Measurements from ENCODE around the gene LGALS7B.

The LGALS7B gene

GRCh38 chr19:38815059-38816001, 26.3 kb downstream of the LGALS7B start:
- Histone ChIP-seq H3F3A (ENCODE audit: insufficient read depth, low read length) (no peaks in the 10 kb centered on the region), H3K9me3 (ENCODE audit: low read length) (no peaks in the 10 kb centered on the region), H3K36me3 (ENCODE audit: insufficient read depth, low read length) (peaks cover 35% of the 10 kb centered on the region), H4K20me1 (ENCODE audit: insufficient read depth, low read length) (no peaks in the 10 kb centered on the region), H3K4me1 (ENCODE audit: insufficient read depth, low read length, severe bottlenecking) (no peaks in the 10 kb centered on the region), H3K4me2 (ENCODE audit: low read length) (no peak overlapping the region), H3K79me2 (ENCODE audit: insufficient read depth, low read length) (no peaks in the 10 kb centered on the region), H3K4me3 (ENCODE audit: low read depth, low read length, poor library complexity, severe bottlenecking) (no peak overlapping the region), H3K27ac (ENCODE audit: low read depth, low read length, poor library complexity, severe bottlenecking) (no peak overlapping the region), H3K27me3 (ENCODE audit: insufficient read depth, low read length) (no peaks in the 10 kb centered on the region), H2AFZ (ENCODE audit: low read length) (no peak overlapping the region), H3K9ac (ENCODE audit: low read length) (no peak overlapping the region), H3K9me2 (ENCODE audit: low read depth, low read length) (no peaks in the 10 kb centered on the region)
- TF ChIP-seq EZH2 (IDR thresholded peaks at IDR 0.05; ENCODE audit: borderline replicate concordance, low read length) (no peak), CTCF (IDR thresholded peaks at IDR 0.05; ENCODE audit: low read length) (no peak)

- Histone ChIP-seq H3K36me3 (ENCODE audit: insufficient read depth, low read length) (peaks cover 41% of the 10 kb centered on the region), H3K79me2 (ENCODE audit: insufficient read depth, low read length) (no peaks in the 10 kb centered on the region), H3K27me3 (ENCODE audit: insufficient read depth, low read length) (no peaks in the 10 kb centered on the region), H3K9ac (ENCODE audit: low read length) (no peak overlapping the region), H3K27ac (ENCODE audit: low read depth, low read length, poor library complexity, severe bottlenecking) (no peak overlapping the region), H3K4me3 (ENCODE audit: low read depth, low read length, poor library complexity, severe bottlenecking) (no peak overlapping the region), H3K9me2 (ENCODE audit: low read depth, low read length) (no peaks in the 10 kb centered on the region), H3F3A (ENCODE audit: insufficient read depth, low read length) (no peaks in the 10 kb centered on the region), H2AFZ (ENCODE audit: low read length) (no peak overlapping the region), H4K20me1 (ENCODE audit: insufficient read depth, low read length) (no peaks in the 10 kb centered on the region), H3K9me3 (ENCODE audit: low read length) (no peaks in the 10 kb centered on the region), H3K4me2 (ENCODE audit: low read length) (no peak overlapping the region), H3K4me1 (ENCODE audit: insufficient read depth, low read length, severe bottlenecking) (no peaks in the 10 kb centered on the region)
- no peak for TF ChIP-seq CTCF (IDR thresholded peaks at IDR 0.05; ENCODE audit: low read length)
- no peak for TF ChIP-seq EZH2 (IDR thresholded peaks at IDR 0.05; ENCODE audit: borderline replicate concordance, low read length)
These were observed 27.2 kb downstream of the LGALS7B start for GRCh38 chr19:38816131-38816750.

- Histone ChIP-seq H3K9ac (ENCODE audit: low read length) (no peak overlapping the region), H2AFZ (ENCODE audit: low read length) (no peak overlapping the region), H3K4me2 (ENCODE audit: low read length) (no peak overlapping the region), H3K27me3 (ENCODE audit: insufficient read depth, low read length) (no peaks in the 10 kb centered on the region), H3F3A (ENCODE audit: insufficient read depth, low read length) (no peaks in the 10 kb centered on the region), H3K36me3 (ENCODE audit: insufficient read depth, low read length) (peaks cover 41% of the 10 kb centered on the region), H3K4me1 (ENCODE audit: insufficient read depth, low read length, severe bottlenecking) (no peaks in the 10 kb centered on the region), H4K20me1 (ENCODE audit: insufficient read depth, low read length) (no peaks in the 10 kb centered on the region), H3K9me2 (ENCODE audit: low read depth, low read length) (no peaks in the 10 kb centered on the region), H3K4me3 (ENCODE audit: low read depth, low read length, poor library complexity, severe bottlenecking) (no peak overlapping the region), H3K27ac (ENCODE audit: low read depth, low read length, poor library complexity, severe bottlenecking) (no peak overlapping the region), H3K79me2 (ENCODE audit: insufficient read depth, low read length) (no peaks in the 10 kb centered on the region), H3K9me3 (ENCODE audit: low read length) (no peaks in the 10 kb centered on the region)
- TF ChIP-seq CTCF (IDR thresholded peaks at IDR 0.05; ENCODE audit: low read length) (no peak), EZH2 (IDR thresholded peaks at IDR 0.05; ENCODE audit: borderline replicate concordance, low read length) (no peak)
These were observed 28.1 kb downstream of the LGALS7B start for GRCh38 chr19:38817081-38817480.

Measured in OCI-LY1 (cell line).